Measurements from ENCODE around the gene GDI1.

Gene GDI1

DNA sequence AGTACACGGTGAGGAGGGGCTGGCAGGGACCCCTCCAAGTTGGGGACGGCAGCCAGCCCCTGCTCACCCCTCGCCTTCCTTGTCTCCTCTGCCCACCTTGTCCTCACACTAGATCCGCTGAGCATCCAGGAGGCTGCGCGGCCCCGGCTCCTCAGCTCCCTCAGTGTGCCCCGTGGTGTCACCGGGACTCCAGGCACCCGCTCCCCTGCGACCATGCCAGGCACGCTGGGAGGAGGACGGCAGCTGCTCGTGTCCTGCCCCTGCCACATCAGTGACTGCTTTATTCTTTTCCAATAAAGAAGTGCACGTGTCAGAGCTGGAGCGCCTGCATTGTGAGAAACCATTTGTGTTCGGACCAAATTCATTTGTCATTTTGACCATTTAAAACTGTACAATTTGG lies 13.4 kb downstream of the GDI1 start:
- TF ChIP-seq Cebpa-rat (IDR thresholded peaks at IDR 0.05): no peak
- H3K36me3 ChIP-seq: peaks cover 6 to 73% (median 23%) of the 10 kb centered on the region in 11 experiments; a peak in 16 of 22 replicates
- H3K9ac ChIP-seq: no peak overlapping the region; a peak in 1 of 22 replicates
- no peak overlapping the region for H3K4me3 ChIP-seq
- peaks cover 0 to 7% (median 0%) of the 10 kb centered on the region in 11 experiments; a peak in 5 of 22 replicates for H3K9me3 ChIP-seq (replicated peaks in 1 of 11)
- peaks cover 0 to 74% (median 25%) of the 10 kb centered on the region in 11 experiments; a peak in 15 of 22 replicates for H4K20me1 ChIP-seq
- H3K27me3 ChIP-seq: peaks cover 27 to 97% (median 85%) of the 10 kb centered on the region in 11 experiments; a peak in 21 of 22 replicates
- H3K27ac ChIP-seq: no peak overlapping the region
- H3K4me2 ChIP-seq: no peak overlapping the region
- peaks cover 0 to 20% (median 4%) of the 10 kb centered on the region in 10 experiments; a peak in 10 of 20 replicates for H3K4me1 ChIP-seq

DNA sequence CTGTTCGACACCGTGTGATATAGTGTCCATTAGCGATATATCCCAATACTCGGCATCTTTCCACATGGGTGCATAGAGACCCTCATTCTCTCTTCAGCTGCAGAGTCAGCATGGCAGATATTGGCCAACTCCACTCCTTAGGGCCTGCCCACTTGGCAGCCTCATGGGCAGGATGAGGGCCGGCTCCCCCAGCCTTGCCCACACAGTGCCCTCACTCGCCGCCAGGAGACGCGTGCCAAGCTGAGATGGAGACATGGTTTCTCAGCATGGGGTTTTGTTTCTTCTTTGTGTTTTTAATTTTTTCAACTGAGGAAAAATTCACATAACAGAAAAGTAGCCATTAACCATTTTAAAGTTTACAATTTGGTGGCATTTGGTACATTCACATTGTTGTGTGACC lies 15.9 kb downstream of the GDI1 start:
- Histone ChIP-seq H3K4me1 (peaks cover 0 to 5% (median 0%) of the 10 kb centered on the region in 10 experiments; a peak in 2 of 20 replicates), H3K4me3 (no peak overlapping the region), H3K9ac (no peak overlapping the region), H3K36me3 (peaks cover 6 to 49% (median 21%) of the 10 kb centered on the region in 11 experiments; a peak in 16 of 22 replicates), H3K9me3 (replicated peaks in 1 of 11) (peaks cover 0 to 25% (median 10%) of the 10 kb centered on the region in 11 experiments; a peak in 12 of 22 replicates), H3K27ac (no peak overlapping the region), H4K20me1 (peaks cover 0 to 50% (median 10%) of the 10 kb centered on the region in 11 experiments; a peak in 9 of 22 replicates), H3K27me3 (peaks cover 27 to 78% (median 64%) of the 10 kb centered on the region in 11 experiments; a peak in 21 of 22 replicates), H3K4me2 (no peak overlapping the region)
- TF ChIP-seq Cebpa-rat (IDR thresholded peaks at IDR 0.05): no peak

DNA sequence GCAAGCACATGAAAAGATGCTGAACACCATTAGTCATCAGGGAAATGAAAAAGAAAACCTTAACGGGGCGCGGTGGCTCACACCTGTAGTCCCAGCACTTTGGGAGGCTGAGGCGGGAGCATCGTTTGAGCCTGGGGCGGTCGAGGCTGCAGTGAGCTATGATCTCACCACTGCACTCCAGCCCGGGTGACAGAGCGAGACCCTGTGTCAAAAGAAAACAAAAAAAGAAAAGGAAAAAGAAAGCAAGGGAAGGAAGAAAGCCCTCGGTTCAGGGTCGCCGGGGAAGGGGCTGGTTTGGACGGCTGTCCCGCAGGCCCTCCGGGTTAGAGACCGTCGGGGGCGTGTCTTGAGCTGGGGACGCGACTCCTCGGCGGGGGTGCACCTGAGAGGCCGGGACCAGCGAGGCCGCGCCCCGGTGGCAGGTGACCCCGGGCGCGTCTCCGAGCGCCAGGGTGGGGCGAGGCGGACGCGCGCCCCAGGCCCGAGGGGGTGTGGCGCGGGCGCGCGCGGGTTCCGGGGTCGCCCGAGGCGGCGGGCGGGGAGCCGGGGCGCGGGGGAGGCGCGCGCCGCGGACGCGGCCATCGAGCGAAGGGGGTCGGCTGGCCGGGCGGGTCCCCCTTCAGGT lies 20.6 kb downstream of the GDI1 start:
- Histone ChIP-seq H3K9ac (peak overlapping the region; percentile 86 to 96 (median 92)), H3K4me2 (peak overlapping the region; percentile 46 to 92 (median 75)), H3K4me3 (peak overlapping the region; percentile 78 to 87 (median 83)), H3K36me3 (peaks cover 15 to 32% (median 23%) of the 10 kb centered on the region in 11 experiments; a peak in 20 of 22 replicates), H3K4me1 (peaks cover 12 to 22% (median 14%) of the 10 kb centered on the region in 10 experiments; a peak in 19 of 20 replicates), H4K20me1 (peaks cover 33 to 47% (median 36%) of the 10 kb centered on the region in 11 experiments; a peak in 21 of 22 replicates), H3K9me3 (replicated peaks in 1 of 11) (peaks cover 0 to 48% (median 14%) of the 10 kb centered on the region in 11 experiments; a peak in 13 of 22 replicates), H3K27ac (peak overlapping the region; percentile 85 to 95 (median 91)), H3K27me3 (peaks cover 6 to 41% (median 21%) of the 10 kb centered on the region in 11 experiments; a peak in 16 of 22 replicates)
- no peak for TF ChIP-seq Cebpa-rat (IDR thresholded peaks at IDR 0.05)

DNA sequence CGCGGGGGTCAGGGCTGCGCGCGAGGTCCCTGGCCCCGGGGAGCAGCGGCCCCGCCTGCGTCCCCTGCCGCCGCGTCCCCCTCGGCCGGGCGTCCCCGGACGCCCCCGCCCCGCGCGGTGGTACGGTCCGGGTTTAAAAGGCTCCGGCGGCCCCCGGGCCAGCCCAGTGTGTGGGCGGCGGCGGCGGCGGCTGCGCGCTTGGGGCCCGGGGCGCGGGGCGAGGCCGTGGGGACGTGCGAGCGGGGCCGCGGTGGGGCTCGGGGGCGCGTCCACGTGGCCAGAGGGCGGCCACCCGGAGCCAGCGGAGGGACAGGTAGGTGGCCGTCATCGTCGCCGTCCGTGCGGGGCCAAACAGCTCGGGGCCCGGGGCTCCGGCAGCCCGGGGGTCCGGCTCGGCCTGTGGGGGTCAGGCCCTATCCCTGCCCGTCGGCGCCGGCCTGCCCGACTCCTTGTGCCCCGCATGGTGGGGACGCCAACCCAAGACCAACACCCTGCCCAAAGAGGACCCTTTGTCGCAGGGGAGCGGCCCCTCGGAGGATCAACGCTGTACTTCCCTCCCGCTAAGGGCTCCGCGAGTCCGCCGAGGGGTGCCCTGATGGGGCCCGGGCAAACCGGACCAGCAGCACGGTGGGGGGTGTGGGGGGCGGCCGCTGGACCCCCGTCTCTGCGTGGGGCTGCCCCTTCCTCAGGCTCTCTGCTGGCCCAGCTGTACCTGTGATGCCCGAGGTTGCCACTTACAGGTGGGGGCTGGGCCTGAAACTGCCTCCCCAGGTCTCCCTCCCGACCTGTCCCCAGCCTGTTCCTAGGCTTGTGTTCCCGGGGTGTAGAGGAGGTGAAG lies 21.4 kb downstream of the GDI1 start, which contains the start of gene PLXNA3:
TSS of gene PLXNA3 (plus strand) at position 166 of the 838 bp plus-strand sequence. CDS start 1,903 bp downstream, outside the sequence.
- Histone ChIP-seq H4K20me1 (peaks cover 39 to 54% (median 41%) of the 10 kb centered on the region in 11 experiments; a peak in 21 of 22 replicates), H3K4me3 (peak within 1 kb of the TSS; percentile 78 to 87 (median 83)), H3K9me3 (replicated peaks in 1 of 11) (peaks cover 0 to 48% (median 14%) of the 10 kb centered on the region in 11 experiments; a peak in 13 of 22 replicates), H3K36me3 (peaks cover 19 to 33% (median 27%) of the 10 kb centered on the region in 11 experiments; a peak in 20 of 22 replicates), H3K9ac (peak within 1 kb of the TSS; percentile 86 to 96 (median 92)), H3K4me1 (peaks cover 12 to 22% (median 14%) of the 10 kb centered on the region in 10 experiments; a peak in 19 of 20 replicates), H3K4me2 (peak within 1 kb of the TSS; percentile 87 to 94 (median 90)), H3K27me3 (peaks cover 6 to 39% (median 15%) of the 10 kb centered on the region in 11 experiments; a peak in 16 of 22 replicates), H3K27ac (peak within 1 kb of the TSS; percentile 85 to 95 (median 91))
- TF ChIP-seq Cebpa-rat (IDR thresholded peaks at IDR 0.05): no peak

DNA sequence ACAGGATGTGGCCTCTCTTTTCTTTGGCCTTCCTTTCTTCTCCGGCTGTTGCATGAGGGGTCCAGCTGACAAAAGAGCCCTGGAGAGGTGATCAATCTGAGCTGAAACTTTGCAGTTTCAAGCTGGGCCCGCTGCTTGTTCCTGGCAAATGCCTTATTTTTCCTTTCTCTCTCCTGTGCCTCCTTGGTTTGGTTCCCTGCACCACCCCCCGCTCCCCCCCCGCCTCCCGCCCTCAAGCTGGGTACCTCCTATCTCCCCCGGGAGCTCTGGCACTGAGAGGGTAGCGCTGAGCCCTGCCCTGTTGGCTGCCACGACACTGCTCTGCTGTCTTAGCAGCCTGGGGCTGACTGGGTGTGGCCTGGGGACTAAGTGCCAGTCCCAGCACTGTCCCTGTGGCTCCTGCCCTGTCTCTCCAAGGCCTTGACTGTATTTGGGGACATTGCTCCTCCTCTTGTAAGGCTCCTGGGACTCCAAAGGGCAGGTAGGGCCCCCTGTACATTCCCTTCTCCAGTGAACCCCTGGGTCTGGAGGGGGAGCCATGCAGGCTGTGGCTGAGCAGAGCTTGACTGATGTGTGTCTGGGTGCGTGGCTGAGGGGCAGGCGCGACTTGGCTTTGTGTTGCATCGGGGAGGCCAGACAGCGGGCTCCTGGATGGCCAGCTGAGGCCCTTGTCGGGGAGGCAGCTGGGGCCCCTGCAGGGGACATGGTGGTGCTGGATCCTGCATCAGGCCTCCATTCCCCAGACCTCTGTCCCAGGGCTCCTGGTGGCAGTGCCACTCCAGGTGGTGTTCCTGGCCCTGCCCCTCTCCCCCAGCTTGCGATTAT lies 22.2 kb downstream of the GDI1 start:
- Histone ChIP-seq H3K27ac (peak overlapping the region; percentile 85 to 95 (median 91); a peak in 17 of 22 replicates), H3K4me1 (peaks cover 12 to 22% (median 14%) of the 10 kb centered on the region in 10 experiments; a peak in 19 of 20 replicates), H3K27me3 (peaks cover 6 to 31% (median 13%) of the 10 kb centered on the region in 11 experiments; a peak in 15 of 22 replicates), H3K4me2 (peak overlapping the region; percentile 87 to 94 (median 90)), H3K4me3 (peak overlapping the region; percentile 78 to 87 (median 83)), H3K36me3 (peaks cover 20 to 40% (median 34%) of the 10 kb centered on the region in 11 experiments; a peak in 21 of 22 replicates), H3K9ac (peak overlapping the region; percentile 86 to 96 (median 92)), H3K9me3 (replicated peaks in 1 of 11) (peaks cover 0 to 48% (median 15%) of the 10 kb centered on the region in 11 experiments; a peak in 13 of 22 replicates), H4K20me1 (peaks cover 40 to 62% (median 48%) of the 10 kb centered on the region in 11 experiments; a peak in 21 of 22 replicates)
- no peak for TF ChIP-seq Cebpa-rat (IDR thresholded peaks at IDR 0.05)

DNA sequence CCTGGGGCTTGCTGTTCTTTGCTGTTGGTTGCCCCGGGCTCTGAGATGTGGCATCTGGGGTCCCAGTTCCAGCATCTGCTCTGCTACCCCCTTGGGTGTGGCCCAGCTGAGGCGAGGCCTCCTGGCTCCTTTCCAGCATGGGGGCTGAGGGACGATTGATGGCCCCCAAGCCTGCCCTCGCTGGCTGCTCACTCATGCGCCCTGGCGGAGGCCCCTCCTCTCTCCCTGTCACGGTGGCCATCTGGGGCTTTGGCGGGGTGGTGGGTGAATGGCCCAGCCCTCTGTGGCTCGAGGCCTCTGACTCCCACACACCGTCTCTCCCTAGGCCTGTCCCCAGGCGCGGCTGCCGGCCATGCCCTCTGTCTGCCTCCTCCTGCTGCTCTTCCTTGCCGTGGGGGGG lies 22.9 kb downstream of the GDI1 start:
- H3K9ac ChIP-seq: peak overlapping the region; percentile 56 to 95 (median 76)
- peak overlapping the region; percentile 78 to 87 (median 83); a peak in 19 of 20 replicates for H3K4me3 ChIP-seq
- peak overlapping the region in 4 of 11 experiments; percentile 11 to 28 (median 22); a peak in 7 of 22 replicates for H3K27ac ChIP-seq

DNA sequence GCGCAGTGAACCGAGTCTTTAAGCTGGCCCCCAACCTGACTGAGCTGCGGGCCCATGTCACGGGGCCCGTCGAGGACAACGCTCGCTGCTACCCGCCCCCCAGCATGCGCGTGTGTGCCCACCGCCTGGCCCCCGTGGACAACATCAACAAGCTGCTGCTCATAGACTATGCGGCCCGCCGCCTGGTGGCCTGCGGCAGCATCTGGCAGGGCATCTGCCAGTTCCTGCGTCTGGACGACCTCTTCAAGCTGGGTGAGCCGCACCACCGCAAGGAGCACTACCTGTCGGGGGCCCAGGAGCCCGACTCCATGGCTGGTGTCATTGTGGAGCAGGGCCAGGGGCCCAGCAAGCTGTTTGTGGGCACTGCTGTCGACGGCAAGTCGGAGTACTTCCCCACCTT lies 23.4 kb downstream of the GDI1 start:
- H3K36me3 ChIP-seq: peaks cover 31 to 52% (median 45%) of the 10 kb centered on the region in 11 experiments
- peak overlapping the region in 6 of 10 experiments; percentile 78 to 87 (median 86); a peak in 10 of 20 replicates for H3K4me3 ChIP-seq
- peak overlapping the region; percentile 87 to 94 (median 90) for H3K4me2 ChIP-seq
- peaks cover 0 to 28% (median 6%) of the 10 kb centered on the region in 11 experiments; a peak in 8 of 22 replicates for H3K27me3 ChIP-seq
- no peak for TF ChIP-seq Cebpa-rat (IDR thresholded peaks at IDR 0.05)
- peaks cover 0 to 46% (median 24%) of the 10 kb centered on the region in 11 experiments; a peak in 13 of 22 replicates for H3K9me3 ChIP-seq (replicated peaks in 1 of 11)
- H3K27ac ChIP-seq: 0 out of 22 replicates have a peak overlapping the region, but pooled peaks of 1 of the 11 experiments have one; percentile 11
- peaks cover 42 to 67% (median 59%) of the 10 kb centered on the region in 11 experiments; a peak in 21 of 22 replicates for H4K20me1 ChIP-seq
- peaks cover 12 to 22% (median 14%) of the 10 kb centered on the region in 10 experiments; a peak in 19 of 20 replicates for H3K4me1 ChIP-seq
- peak overlapping the region; percentile 56 to 95 (median 76); a peak in 18 of 22 replicates for H3K9ac ChIP-seq

More for the DNA sequence above, 22.9 kb downstream of the GDI1 start:
- Histone ChIP-seq H3K4me2 (peak overlapping the region; percentile 87 to 94 (median 90)), H3K36me3 (peaks cover 27 to 47% (median 40%) of the 10 kb centered on the region in 11 experiments), H3K9me3 (replicated peaks in 1 of 11) (peaks cover 0 to 48% (median 22%) of the 10 kb centered on the region in 11 experiments; a peak in 13 of 22 replicates), H3K4me1 (peaks cover 12 to 22% (median 14%) of the 10 kb centered on the region in 10 experiments; a peak in 19 of 20 replicates), H3K27me3 (peaks cover 1 to 28% (median 8%) of the 10 kb centered on the region in 11 experiments; a peak in 14 of 22 replicates), H4K20me1 (peaks cover 41 to 67% (median 54%) of the 10 kb centered on the region in 11 experiments; a peak in 21 of 22 replicates)
- TF ChIP-seq Cebpa-rat (IDR thresholded peaks at IDR 0.05): no peak

Measured in BLaER1 treated with 17β-estradiol and CSF1 and Interleukin-3, amounts not matched to agents 10 nM and 100 nM (cell line).